ENCODE results near the gene ICE1.

GRCh38 chr5:5451863-5452262 lies 29.4 kb downstream of the ICE1 start:
- TF ChIP-seq CTCF (IDR thresholded peaks at IDR 0.05 in 8 of 11, conservative IDR thresholded peaks at IDR 0.05 in 3 of 11), result no peak
- no peak for TF ChIP-seq POLR2A (IDR thresholded peaks at IDR 0.05)

All from spleen (tissue), 7 donors.